ENCODE data around the gene SLC6A16.

- TF ChIP-seq POLR2A (IDR thresholded peaks at IDR 0.05) = no peak
- no peak for TF ChIP-seq CTCF (IDR thresholded peaks at IDR 0.05)
- TF ChIP-seq EP300 (IDR thresholded peaks at IDR 0.05) = no peak
- no peak for TF ChIP-seq POLR2AphosphoS5 (IDR thresholded peaks at IDR 0.05)
Measured at GRCh38 chr19:49243726-49244125, 81.3 kb downstream of the SLC6A16 start.

All from sigmoid colon (tissue), 4 donors.